GM21390 (cell line): ENCODE data around the gene IQSEC3.
"Not testable (repeated sequence)": the region's sequence is repeated elsewhere in the genome, so short reads cannot be mapped to it uniquely, and the experiment has no call there.

Experiments used
- ATAC-seq: cut with Tn5 transposase; IDR thresholded peaks from one replicate; pipeline ENCODE4 v1.9.1; 2021; ENCODE audit not compliant: unreplicated experiment

Gene IQSEC3

GRCh38 chr12:212715-213526 is 146.4 kb downstream of the IQSEC3 start:
- ATAC-seq = no peak

GRCh38 chr12:213527-213932 is 147.0 kb downstream of the IQSEC3 start:
- ATAC-seq = no peak

- ATAC-seq = no peak
Observed at GRCh38 chr12:214003-214741, 147.6 kb downstream of the IQSEC3 start, which contains the start of gene SLC6A12. Gene SLC6A12 (minus strand): TSS chr12:214157. CDS start chr12:209986, 4,171 bp downstream.

GRCh38 chr12:215116-215515 is 148.5 kb downstream of the IQSEC3 start:
- no peak for ATAC-seq

- ATAC-seq = not testable (repeated sequence)
Observed at GRCh38 chr12:217029-217428, 150.5 kb downstream of the IQSEC3 start.

GRCh38 chr12:218221-218620 is 151.7 kb downstream of the IQSEC3 start:
- ATAC-seq = no peak

GRCh38 chr12:218728-219590 is 152.4 kb downstream of the IQSEC3 start:
- ATAC-seq = no peak

GRCh38 chr12:219891-220352 is 153.4 kb downstream of the IQSEC3 start:
- ATAC-seq = no peak

GRCh38 chr12:220491-220890 is 153.9 kb downstream of the IQSEC3 start:
- no peak for ATAC-seq

- no peak for ATAC-seq
Observed at GRCh38 chr12:220946-221550, 154.5 kb downstream of the IQSEC3 start.

- ATAC-seq = no peak
Observed at GRCh38 chr12:221736-222135, 155.2 kb downstream of the IQSEC3 start.

- no peak for ATAC-seq
Observed at GRCh38 chr12:223841-224240, 157.3 kb downstream of the IQSEC3 start.

GRCh38 chr12:224330-224729 is 157.8 kb downstream of the IQSEC3 start:
- no peak for ATAC-seq

- no peak for ATAC-seq
Observed at GRCh38 chr12:225012-225411, 158.4 kb downstream of the IQSEC3 start.

GRCh38 chr12:226401-226800 is 159.8 kb downstream of the IQSEC3 start:
- no peak for ATAC-seq

- no peak for ATAC-seq
Observed at GRCh38 chr12:227286-227915, 160.8 kb downstream of the IQSEC3 start.
